Ascending aorta (tissue), 2 donors: ENCODE results near the gene EXOC4. TPM values are rescaled to one million over a fixed set of nuclear protein-coding genes. Genes with fewer than 3 reads are reported as not detected.

Experiments
- DNase-seq, 2 donors: peaks; one replicate each; pipeline ENCODE4 v3.0.0-alpha.2; 2019; ENCODE audit warnings: low spot score in 2 of 2
- H3K27ac ChIP-seq, 2 donors: fragments of 200-600 bp; sonication (generic); one replicate each; pipeline ENCODE4 v1.5.1; 2016 to 2017; ENCODE audit warnings: mild to moderate bottlenecking in 1 of 2
- H3K27me3 ChIP-seq: fragments of 200-600 bp; sonication (generic); one replicate; pipeline ENCODE4 v1.5.1; 2017
- H3K36me3 ChIP-seq, 2 donors: fragments of 200-600 bp; sonication (generic); one replicate each; pipeline ENCODE4 v1.5.1; 2016
- H3K4me1 ChIP-seq, 2 donors: fragments of 200-600 bp; sonication (generic); one replicate each; pipeline ENCODE4 v1.5.1; 2016 to 2017; ENCODE audit warnings: mild to moderate bottlenecking in 1 of 2
- H3K4me3 ChIP-seq, 2 donors: fragments of 200-600 bp; sonication (generic); one replicate each; pipeline ENCODE4 v1.5.1; 2016 to 2017; ENCODE audit warnings: mild to moderate bottlenecking in 1 of 2
- H3K9me3 ChIP-seq, 2 donors: fragments of 200-600 bp; sonication (generic); one replicate each; pipeline ENCODE4 v1.5.1; 2016
- CTCF ChIP-seq, 3 experiments: fragments of 200-600 bp in 2 of 3; fragments of 450-650 bp in 1 of 3; sonication (generic) in 2 of 3; IDR thresholded peaks; one replicate each; pipeline ENCODE4 v1.5.1; 2016 to 2019; ENCODE audit warnings: antibody characterized with exemption in 3 of 3, mild to moderate bottlenecking in 1 of 3, moderate library complexity in 1 of 3
- intact Hi-C: fragments of 100-400 bp; cut with DNase I; formaldehyde crosslinking; loops from one replicate; pipeline ENCODE4 v1.15.1; 2023
- total RNA-seq: library from RNA; depleted of rRNA; stranded (reverse); fragments of >200 nt; gene quantifications from one replicate; pipeline ENCODE4 v1.1.0, GENCODE V29; 2016

Gene EXOC4
- total RNA-seq, 1 donor from 2014 or later = 27.1 TPM

GRCh38 chr7:133549633-133550032, 296.8 kb downstream of the EXOC4 start:
- TF ChIP-seq CTCF (IDR thresholded peaks at IDR 0.05) = no peak
- Histone ChIP-seq H3K9me3 (no peaks in the 10 kb centered on the region), H3K36me3 (no peaks in the 10 kb centered on the region), H3K4me1 (no peaks in the 10 kb centered on the region), H3K4me3 (no peak overlapping the region), H3K27ac (no peak overlapping the region), H3K27me3 (no peaks in the 10 kb centered on the region)
- intact Hi-C loops = no loop called here
- no peak for DNase-seq

GRCh38 chr7:133550145-133550544, 297.3 kb downstream of the EXOC4 start:
- no peak overlapping the region for H3K4me3 ChIP-seq
- H3K27me3 ChIP-seq = no peaks in the 10 kb centered on the region
- no peaks in the 10 kb centered on the region for H3K9me3 ChIP-seq
- no peak for DNase-seq
- no peak for TF ChIP-seq CTCF (IDR thresholded peaks at IDR 0.05)
- intact Hi-C loops = no loop called here
- H3K36me3 ChIP-seq = no peaks in the 10 kb centered on the region
- no peaks in the 10 kb centered on the region for H3K4me1 ChIP-seq
- H3K27ac ChIP-seq = no peak overlapping the region

- Histone ChIP-seq H3K4me1 (no peaks in the 10 kb centered on the region), H3K27me3 (no peaks in the 10 kb centered on the region), H3K9me3 (no peaks in the 10 kb centered on the region), H3K27ac (no peak overlapping the region), H3K4me3 (no peak overlapping the region), H3K36me3 (no peaks in the 10 kb centered on the region)
- no peak for TF ChIP-seq CTCF (IDR thresholded peaks at IDR 0.05)
- intact Hi-C loops = no loop called here
- no peak for DNase-seq
These were observed 297.9 kb downstream of the EXOC4 start for GRCh38 chr7:133550811-133551210.

- no peak for DNase-seq
- intact Hi-C loops = no loop called here
- Histone ChIP-seq H3K4me3 (no peak overlapping the region), H3K36me3 (no peaks in the 10 kb centered on the region), H3K9me3 (no peaks in the 10 kb centered on the region), H3K27ac (no peak overlapping the region), H3K4me1 (no peaks in the 10 kb centered on the region), H3K27me3 (no peaks in the 10 kb centered on the region)
- TF ChIP-seq CTCF (IDR thresholded peaks at IDR 0.05) = no peak
These were observed 298.6 kb downstream of the EXOC4 start for GRCh38 chr7:133551466-133551865.

GRCh38 chr7:133552079-133552478, 299.2 kb downstream of the EXOC4 start:
- intact Hi-C loops = no loop called here
- no peak for TF ChIP-seq CTCF (IDR thresholded peaks at IDR 0.05)
- Histone ChIP-seq H3K9me3 (no peaks in the 10 kb centered on the region), H3K36me3 (no peaks in the 10 kb centered on the region), H3K27ac (no peak overlapping the region), H3K4me3 (no peak overlapping the region), H3K4me1 (no peaks in the 10 kb centered on the region), H3K27me3 (no peaks in the 10 kb centered on the region)
- no peak for DNase-seq

- intact Hi-C loops = no loop called here
- no peak overlapping the region for H3K4me3 ChIP-seq
- TF ChIP-seq CTCF (IDR thresholded peaks at IDR 0.05) = no peak
These were observed 301.5 kb downstream of the EXOC4 start for GRCh38 chr7:133554330-133554729.

More at GRCh38 chr7:133554330-133554729, 301.5 kb downstream of the EXOC4 start:
- H3K36me3 ChIP-seq = no peaks in the 10 kb centered on the region
- H3K27ac ChIP-seq = no peak overlapping the region
- no peaks in the 10 kb centered on the region for H3K27me3 ChIP-seq
- no peaks in the 10 kb centered on the region for H3K9me3 ChIP-seq
- no peak for DNase-seq
- H3K4me1 ChIP-seq = no peaks in the 10 kb centered on the region
